Adrenal gland (tissue), 12 donors: ENCODE data around the gene SPPL3. TPM values are rescaled to one million over a fixed set of nuclear protein-coding genes. Genes with fewer than 3 reads are reported as not detected.

Experiments
- DNase-seq, 7 donors: peaks; one replicate each; pipeline ENCODE4 v3.0.0-alpha.2; 2019 to 2020
- H3K27ac ChIP-seq, 5 donors: fragments of 200-600 bp; sonication (generic) in 4 of 5; 1 replicate in 3 of 5; 2 replicates in 2 of 5; pipeline versions ENCODE4 v1.5.1 to v1.8.0; 2016 to 2020; ENCODE audit warnings: mild to moderate bottlenecking in 1 of 5
- H3K27me3 ChIP-seq: fragments of 200-600 bp; 2 replicates; pipeline ENCODE4 v1.8.0; 2021
- H3K36me3 ChIP-seq, 2 donors: fragments of 200-600 bp; replicated peaks in 1 of 2; 1 replicate in 1 of 2; 2 replicates in 1 of 2; pipeline versions ENCODE4 v1.5.1 to v1.8.0; 2018 to 2022
- H3K4me1 ChIP-seq, 2 donors: fragments of 200-600 bp; replicated peaks in 1 of 2; 1 replicate in 1 of 2; 2 replicates in 1 of 2; pipeline versions ENCODE4 v1.5.1 to v1.8.0; 2018 to 2021
- H3K4me3 ChIP-seq, 4 donors: fragments of 200-600 bp; sonication (generic) in 3 of 4; one replicate each; pipeline ENCODE4 v1.5.1; 2016 to 2018
- H3K9me3 ChIP-seq, 3 donors: fragments of 200-600 bp; sonication (generic) in 1 of 3; replicated peaks in 1 of 3; 1 replicate in 2 of 3; 2 replicates in 1 of 3; pipeline versions ENCODE4 v1.5.1 to v1.8.0; 2016 to 2021
- CTCF ChIP-seq, 6 experiments: fragments of 450-650 bp in 4 of 6; fragments of 200-600 bp in 2 of 6; sonication (generic) in 1 of 6; IDR thresholded peaks; 1 replicate in 5 of 6; 2 replicates in 1 of 6; pipeline versions ENCODE4 v1.5.1 to v1.8.0; 2016 to 2021; ENCODE audit warnings: antibody characterized with exemption in 6 of 6, mild to moderate bottlenecking in 2 of 6, moderate library complexity in 1 of 6
- POLR2A ChIP-seq, 2 donors: fragments of 450-650 bp; IDR thresholded peaks; one replicate each; pipeline ENCODE4 v1.6.1; 2017; ENCODE audit warnings: antibody characterized with exemption in 2 of 2, mild to moderate bottlenecking in 2 of 2, moderate library complexity in 1 of 2
- WGBS, 4 donors: extraction: QIAGEN DNeasy Blood & Tissue Kit in 2 of 4; methylation state at CpG; one replicate each; pipeline versions ENCODE4 v1.1.5 to v1.1.7; 2013 to 2017; 5-methylcytosine and 5-hydroxymethylcytosine counted together
- intact Hi-C, 2 donors: fragments of 100-400 bp; cut with DNase I; formaldehyde crosslinking; loops; one replicate each; pipeline versions ENCODE4 v1.14.1 to v1.15.0; 2022 to 2023
- polyA plus RNA-seq, 3 donors: library from polyadenylated mRNA; stranded (reverse); fragments of 200-250 nt in 2 of 3; fragments of 350-450 nt in 1 of 3; fragmentation: Illumina TruSeq in 1 of 3; extraction: RNeasy Lipid Tissue Mini Kit (QIAGEN cat#74804) in 1 of 3; gene quantifications; one replicate each; pipeline ENCODE4 v1.2.3, GENCODE V29; 2013 to 2014
- total RNA-seq, 9 donors: library from RNA; depleted of rRNA in 4 of 9; stranded (reverse); fragments of >200 nt in 4 of 9; fragments of 120-200 nt in 1 of 9; fragmentation: NEBNext Ultra II Directional in 1 of 9; extraction: Animal tissue kit (Norgen Biotek cat#: 25700) in 1 of 9; gene quantifications; one replicate each; pipeline versions ENCODE4 v1.1.0 to v1.2.4, GENCODE V29; 2013 to 2023
- donor health status: healthy with polysubstance abuse.
- donor health status: Bipolar disorder and iron deficiency.
- donor health status: DM: yes; HTN: yes; CAD: no.
- donor health status: DM: no; HTN: no; CAD: no.
- donor health status: DM: no; HTN: no; CAD: no.
- donor health status: DM: yes; HTN: yes; CAD: no.

SPPL3 gene
- total and polyA plus RNA-seq, 12 donors, result 10.5 to 50.6 (median 21.3) TPM

- Histone ChIP-seq H3K36me3 (peaks cover 0 to 45% of the 10 kb centered on the region in 2 donors), H3K27me3 (no peaks in the 10 kb centered on the region), H3K9me3 (no peaks in the 10 kb centered on the region), H3K27ac (no peak overlapping the region), H3K4me1 (no peaks in the 10 kb centered on the region), H3K4me3 (no peak overlapping the region)
- DNase-seq, result no peak
- WGBS, 4 donors, result 64 to 86% (median 73%) methylated on average over 9 of the region's 9 CpGs
- no peak for TF ChIP-seq CTCF (IDR thresholded peaks at IDR 0.05)
- TF ChIP-seq POLR2A (IDR thresholded peaks at IDR 0.05), result no peak
- intact Hi-C loops, result no loop called here
Observed at GRCh38 chr12:120761519-120761934, 142.6 kb downstream of the SPPL3 start.

GRCh38 chr12:120760349-120761254, 143.6 kb downstream of the SPPL3 start:
- Histone ChIP-seq H3K4me3 (no peak overlapping the region), H3K9me3 (no peaks in the 10 kb centered on the region), H3K27me3 (no peaks in the 10 kb centered on the region), H3K27ac (no peak overlapping the region), H3K36me3 (peaks cover 0 to 36% of the 10 kb centered on the region in 2 donors), H3K4me1 (no peaks in the 10 kb centered on the region)
- no peak for TF ChIP-seq POLR2A (IDR thresholded peaks at IDR 0.05)
- no peak for TF ChIP-seq CTCF (IDR thresholded peaks at IDR 0.05)
- intact Hi-C loops, result no loop called here
- no peak for DNase-seq
- WGBS, 4 donors, result 93 to 96% (median 95%) methylated on average over 19 to 21 of the region's 21 CpGs

GRCh38 chr12:120759591-120760348, 144.4 kb downstream of the SPPL3 start:
- intact Hi-C loops, result loop anchor here in 1 of 2 donors (10.0 kb wide), 1 partner anchor 215 kb away; the partner anchor contains the start of gene HNF1A
- Histone ChIP-seq H3K4me1 (no peaks in the 10 kb centered on the region), H3K36me3 (peaks cover 0 to 28% of the 10 kb centered on the region in 2 donors), H3K27ac (no peak overlapping the region), H3K4me3 (no peak overlapping the region), H3K27me3 (no peaks in the 10 kb centered on the region), H3K9me3 (no peaks in the 10 kb centered on the region)
- 79 to 85% (median 82%) methylated on average over 23 to 27 of the region's 27 CpGs for WGBS, 4 donors
- DNase-seq, result peak in 1 of 7 donors; percentile 46
- TF ChIP-seq POLR2A (IDR thresholded peaks at IDR 0.05), result no peak
- TF ChIP-seq CTCF (IDR thresholded peaks at IDR 0.05), result no peak
